Body of pancreas (tissue), 4 donors: Measurements from ENCODE around the gene KDELR3.

ENCODE experiments used
- CTCF ChIP-seq, 7 experiments: fragments of 450-650 bp in 4 of 7; fragments of 200-600 bp in 3 of 7; sonication (generic) in 3 of 7; IDR thresholded peaks; one replicate each; pipeline ENCODE4 v1.5.1; 2016 to 2019; ENCODE audit warnings: antibody characterized with exemption in 7 of 7
- POLR2A ChIP-seq, 3 donors: fragments of 450-650 bp; IDR thresholded peaks; one replicate each; pipeline ENCODE4 v1.6.1; 2016; ENCODE audit warnings: antibody characterized with exemption in 3 of 3, mild to moderate bottlenecking in 2 of 3

- TF ChIP-seq CTCF (IDR thresholded peaks at IDR 0.05): no peak
- TF ChIP-seq POLR2A (IDR thresholded peaks at IDR 0.05): no peak
Measured at GRCh38 chr22:38477585-38477984, 9.7 kb downstream of the KDELR3 start.
